ENCODE data around the gene ADAMTS3. TPM values are rescaled to one million over a fixed set of nuclear protein-coding genes. Genes with fewer than 3 reads are reported as not detected.

ADAMTS3 gene
- total RNA-seq, 1 donor: 2.2 TPM

GRCh38 chr4:72451349-72451748, 117.7 kb downstream of the ADAMTS3 start:
- Histone ChIP-seq H3K27me3 (ENCODE audit: insufficient read depth, low read length) (no peaks in the 10 kb centered on the region), H4K20me1 (ENCODE audit: insufficient read depth, low read length) (no peaks in the 10 kb centered on the region), H3K4me3 (ENCODE audit: insufficient read depth, low read length) (no peak overlapping the region), H3K4me2 (ENCODE audit: insufficient read depth, low read length) (no peak overlapping the region), H3K9me3 (ENCODE audit: low read depth, low read length) (no peaks in the 10 kb centered on the region), H3K4me1 (ENCODE audit: insufficient read depth, low read length) (peaks cover 6% of the 10 kb centered on the region), H3K27ac (ENCODE audit: low read depth, low read length) (no peak overlapping the region), H2AFZ (ENCODE audit: low read length) (no peak overlapping the region), H3K36me3 (ENCODE audit: insufficient read depth, low read length) (no peaks in the 10 kb centered on the region), H3K79me2 (ENCODE audit: insufficient read depth, low read length) (no peaks in the 10 kb centered on the region)
- DNase-seq (ENCODE audit: insufficient read length, low spot score, missing footprints): no peak
- TF ChIP-seq CTCF (IDR thresholded peaks at IDR 0.05; ENCODE audit: extremely low read depth, low read depth, low read length): no peak

- peak; percentile 62 for DNase-seq (ENCODE audit: insufficient read length, low spot score, missing footprints)
- Histone ChIP-seq H3K4me3 (ENCODE audit: insufficient read depth, low read length) (no peak overlapping the region), H3K79me2 (ENCODE audit: insufficient read depth, low read length) (no peaks in the 10 kb centered on the region), H3K4me1 (ENCODE audit: insufficient read depth, low read length) (peaks cover 10% of the 10 kb centered on the region), H3K9me3 (ENCODE audit: low read depth, low read length) (no peaks in the 10 kb centered on the region), H3K4me2 (ENCODE audit: insufficient read depth, low read length) (no peak overlapping the region), H2AFZ (ENCODE audit: low read length) (no peak overlapping the region), H3K27me3 (ENCODE audit: insufficient read depth, low read length) (no peaks in the 10 kb centered on the region), H3K36me3 (ENCODE audit: insufficient read depth, low read length) (no peaks in the 10 kb centered on the region), H3K27ac (ENCODE audit: low read depth, low read length) (no peak overlapping the region), H4K20me1 (ENCODE audit: insufficient read depth, low read length) (no peaks in the 10 kb centered on the region)
- TF ChIP-seq CTCF (IDR thresholded peaks at IDR 0.05; ENCODE audit: extremely low read depth, low read depth, low read length): no peak
Measured at GRCh38 chr4:72449705-72450104, 119.3 kb downstream of the ADAMTS3 start.

GRCh38 chr4:72448231-72448630, 120.8 kb downstream of the ADAMTS3 start:
- peaks cover 10% of the 10 kb centered on the region for H3K4me1 ChIP-seq (ENCODE audit: insufficient read depth, low read length)
- no peak overlapping the region for H3K27ac ChIP-seq (ENCODE audit: low read depth, low read length)
- H3K79me2 ChIP-seq (ENCODE audit: insufficient read depth, low read length): no peaks in the 10 kb centered on the region
- no peaks in the 10 kb centered on the region for H3K36me3 ChIP-seq (ENCODE audit: insufficient read depth, low read length)
- no peak overlapping the region for H3K4me2 ChIP-seq (ENCODE audit: insufficient read depth, low read length)
- H2AFZ ChIP-seq (ENCODE audit: low read length): no peak overlapping the region
- no peaks in the 10 kb centered on the region for H3K27me3 ChIP-seq (ENCODE audit: insufficient read depth, low read length)
- H3K9me3 ChIP-seq (ENCODE audit: low read depth, low read length): no peaks in the 10 kb centered on the region
- H3K4me3 ChIP-seq (ENCODE audit: insufficient read depth, low read length): no peak overlapping the region
- no peak for DNase-seq (ENCODE audit: insufficient read length, low spot score, missing footprints)
- no peaks in the 10 kb centered on the region for H4K20me1 ChIP-seq (ENCODE audit: insufficient read depth, low read length)
- TF ChIP-seq CTCF (IDR thresholded peaks at IDR 0.05; ENCODE audit: extremely low read depth, low read depth, low read length): no peak

GRCh38 chr4:72446353-72447055, 122.5 kb downstream of the ADAMTS3 start:
- H3K4me2 ChIP-seq (ENCODE audit: insufficient read depth, low read length): no peak overlapping the region
- DNase-seq (ENCODE audit: insufficient read length, low spot score, missing footprints): no peak

More at GRCh38 chr4:72446353-72447055, 122.5 kb downstream of the ADAMTS3 start:
- Histone ChIP-seq H3K36me3 (ENCODE audit: insufficient read depth, low read length) (no peaks in the 10 kb centered on the region), H3K9me3 (ENCODE audit: low read depth, low read length) (no peaks in the 10 kb centered on the region), H3K27ac (ENCODE audit: low read depth, low read length) (no peak overlapping the region), H4K20me1 (ENCODE audit: insufficient read depth, low read length) (no peaks in the 10 kb centered on the region), H3K27me3 (ENCODE audit: insufficient read depth, low read length) (no peaks in the 10 kb centered on the region), H3K4me3 (ENCODE audit: insufficient read depth, low read length) (no peak overlapping the region), H3K4me1 (ENCODE audit: insufficient read depth, low read length) (peaks cover 13% of the 10 kb centered on the region), H3K79me2 (ENCODE audit: insufficient read depth, low read length) (no peaks in the 10 kb centered on the region), H2AFZ (ENCODE audit: low read length) (no peak overlapping the region)
- TF ChIP-seq CTCF (IDR thresholded peaks at IDR 0.05; ENCODE audit: extremely low read depth, low read depth, low read length): no peak

Data from osteoblast (primary cell).